ENCODE results near the gene TMEM144.
A peak's percentile ranks its signal among the peaks of the same experiment; 100 is the strongest.
"Not testable (repeated sequence)": the region's sequence is repeated elsewhere in the genome, so short reads cannot be mapped to it uniquely, and the experiment has no call there.

Gene TMEM144

GRCh38 chr4:158238575-158238974, 28.3 kb downstream of the TMEM144 start:
- no peak for DNase-seq

- DNase-seq, result no peak
Measured at GRCh38 chr4:158239196-158239595, 28.9 kb downstream of the TMEM144 start.

DNA sequence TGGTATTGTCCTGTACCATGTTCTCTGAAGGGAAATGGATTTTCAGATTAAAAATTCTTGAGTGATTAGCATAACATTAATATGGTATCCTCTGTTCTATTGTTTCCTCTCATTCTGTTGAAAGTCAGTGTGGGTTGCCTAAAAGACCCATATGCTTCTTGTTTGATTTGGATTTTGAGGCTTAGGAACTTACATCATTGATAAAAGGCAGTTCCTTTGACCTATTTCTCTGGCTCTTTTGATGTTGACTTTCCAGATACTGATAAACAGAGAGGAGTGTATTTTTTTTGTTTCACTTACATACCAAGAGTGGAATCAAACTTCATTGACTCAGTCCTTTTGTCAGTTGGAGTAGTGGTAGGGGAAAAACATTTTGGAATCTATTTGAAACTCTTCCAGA, 32.8 kb downstream of the TMEM144 start:
- DNase-seq, result no peak

DNA sequence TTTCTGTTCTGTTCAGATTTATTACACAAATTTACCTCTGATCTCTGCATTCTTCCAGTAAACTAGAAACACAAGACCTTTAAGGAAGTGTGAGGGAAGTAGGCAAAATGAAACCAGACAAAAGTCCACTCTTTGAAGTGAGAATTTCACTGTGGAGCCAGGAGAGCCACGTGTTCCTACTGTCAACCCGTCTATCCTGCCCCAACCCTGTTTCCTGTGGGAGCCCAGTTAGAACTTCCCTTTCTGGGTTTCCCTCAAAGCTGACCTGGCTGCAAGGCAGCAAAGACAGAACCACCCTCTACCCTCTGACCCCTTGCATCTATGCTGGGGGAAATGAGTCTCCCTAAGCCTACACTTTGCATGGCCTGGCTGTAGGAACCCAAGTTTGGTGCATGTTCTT, 40.0 kb downstream of the TMEM144 start:
- DNase-seq, result no peak

DNA sequence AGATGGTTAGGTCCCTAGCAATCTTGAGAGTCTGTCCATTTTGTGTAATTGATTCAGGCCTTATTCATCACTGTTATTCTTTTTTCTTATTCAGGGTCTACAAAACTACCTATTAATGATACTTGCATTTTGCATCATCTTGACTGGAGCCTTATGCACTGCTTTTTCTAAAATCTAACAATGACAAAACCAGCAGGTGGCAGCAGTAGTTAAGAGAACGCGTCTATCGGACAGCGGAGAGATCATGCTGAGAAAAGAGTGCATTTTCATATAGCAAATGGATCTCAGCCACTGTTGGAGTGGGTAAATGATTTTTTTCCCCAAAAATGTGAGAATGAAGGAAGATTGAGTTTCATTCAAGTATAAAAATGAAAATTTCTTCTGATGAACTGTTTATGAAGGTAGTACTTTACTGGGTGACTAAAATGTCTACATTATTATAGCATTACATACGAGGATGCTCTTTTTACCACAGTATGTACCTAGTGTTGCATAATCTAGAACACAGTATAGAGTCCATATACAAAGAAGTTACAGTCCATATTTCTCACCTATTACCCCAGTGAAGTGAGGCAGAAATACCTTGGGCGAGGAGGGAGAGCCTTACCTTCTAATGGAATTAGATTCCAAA, 43.2 kb downstream of the TMEM144 start:
- peak; percentile 83 for DNase-seq

- DNase-seq, result no peak
Measured at GRCh38 chr4:158254292-158254691, 44.0 kb downstream of the TMEM144 start.

GRCh38 chr4:158255727-158256324, 45.5 kb downstream of the TMEM144 start:
- DNase-seq, result peak; percentile 76

DNA sequence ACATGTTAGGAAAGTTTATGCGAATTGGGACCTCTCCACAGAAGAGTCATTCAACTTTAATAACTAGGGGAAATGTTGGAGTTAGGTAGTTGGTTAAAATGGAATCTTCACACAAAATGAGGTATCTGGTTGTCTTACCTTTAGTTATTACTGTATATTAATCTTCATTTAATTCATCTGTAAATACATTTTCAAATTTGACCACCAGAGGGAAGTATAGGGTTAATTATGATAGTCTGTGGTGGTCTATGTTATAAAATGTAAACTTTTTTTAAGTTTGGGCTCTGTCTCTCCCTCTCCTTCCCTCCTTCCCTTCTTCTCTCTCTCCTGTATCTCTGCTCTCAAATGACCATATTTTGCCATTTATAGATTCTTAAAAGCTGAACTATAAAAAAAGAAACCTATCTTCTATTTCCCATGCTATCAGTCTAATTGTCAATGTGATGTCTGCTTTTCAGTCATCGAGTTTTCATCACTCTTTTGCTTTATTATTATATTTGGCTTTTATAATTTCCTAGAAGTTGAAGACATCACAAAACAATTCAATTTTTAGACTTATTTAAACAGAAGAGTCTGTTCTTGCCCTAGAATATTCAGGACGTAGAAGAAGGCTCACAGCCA, 49.8 kb downstream of the TMEM144 start:
- peak; percentile 83 for DNase-seq

DNA sequence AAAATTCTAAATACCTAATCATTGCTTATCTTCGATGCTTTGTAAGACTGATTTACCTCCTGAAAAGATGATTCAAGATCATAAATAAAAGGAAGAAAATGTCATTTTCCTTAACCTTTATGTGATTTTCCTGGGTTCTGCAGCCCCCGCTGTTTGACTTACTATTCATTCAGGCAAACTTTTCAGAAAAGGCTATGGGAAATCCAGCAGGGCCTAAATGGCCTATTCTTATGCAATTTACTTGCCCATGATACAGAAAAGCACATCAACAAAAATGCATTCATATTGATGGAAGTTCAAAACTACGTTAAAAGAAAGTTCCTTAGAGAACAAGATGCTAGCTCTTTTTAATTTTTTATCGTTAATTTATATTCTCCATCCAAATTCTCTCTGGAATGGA, 51.2 kb downstream of the TMEM144 start:
- no peak for DNase-seq

GRCh38 chr4:158268553-158268952, 58.3 kb downstream of the TMEM144 start:
- no peak for DNase-seq

DNA sequence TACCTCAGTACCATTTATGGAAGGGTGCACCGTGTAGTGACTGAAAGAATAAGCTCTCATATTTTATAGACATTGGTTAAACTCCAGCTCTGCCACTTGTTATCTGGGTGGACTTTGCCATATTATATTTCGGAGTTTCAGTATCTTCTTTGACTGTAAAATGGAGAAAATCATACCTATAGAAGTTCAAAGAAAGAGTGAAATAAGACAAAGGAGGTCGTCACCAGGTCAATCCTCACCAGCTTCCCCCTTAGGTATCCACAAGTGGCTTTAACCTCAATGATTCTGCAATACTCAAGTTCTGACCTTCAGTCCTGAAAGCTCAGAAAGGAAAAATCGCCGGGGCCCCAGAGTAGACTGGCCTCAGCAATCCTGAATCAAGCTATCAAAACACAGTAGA, 64.3 kb downstream of the TMEM144 start:
- no peak for DNase-seq

GRCh38 chr4:158277558-158277957, 67.3 kb downstream of the TMEM144 start:
- no peak for DNase-seq

DNA sequence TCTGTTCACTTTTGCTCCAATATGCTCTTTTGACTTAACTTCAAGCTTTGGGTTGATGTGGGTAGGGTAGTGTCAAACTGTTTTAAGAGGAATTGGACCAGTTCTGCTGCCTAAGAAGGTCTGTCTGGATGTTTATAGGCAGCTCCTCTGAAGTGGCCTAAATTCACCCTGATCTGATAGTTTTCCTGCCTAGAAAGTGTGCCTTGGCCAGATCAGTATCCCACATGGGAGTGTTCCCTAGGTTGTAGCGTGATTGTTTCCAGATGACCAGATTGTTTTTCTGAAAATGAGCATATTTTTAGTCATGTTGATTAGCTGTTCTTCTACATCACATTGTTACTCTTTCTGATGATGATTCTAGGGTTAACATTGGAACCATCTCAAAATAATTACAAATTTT, 68.8 kb downstream of the TMEM144 start:
- not testable (repeated sequence) for DNase-seq

GRCh38 chr4:158280856-158281255, 70.6 kb downstream of the TMEM144 start:
- no peak for DNase-seq

GRCh38 chr4:158282252-158282651, 72.0 kb downstream of the TMEM144 start:
- peak; percentile 89 for DNase-seq

DNA sequence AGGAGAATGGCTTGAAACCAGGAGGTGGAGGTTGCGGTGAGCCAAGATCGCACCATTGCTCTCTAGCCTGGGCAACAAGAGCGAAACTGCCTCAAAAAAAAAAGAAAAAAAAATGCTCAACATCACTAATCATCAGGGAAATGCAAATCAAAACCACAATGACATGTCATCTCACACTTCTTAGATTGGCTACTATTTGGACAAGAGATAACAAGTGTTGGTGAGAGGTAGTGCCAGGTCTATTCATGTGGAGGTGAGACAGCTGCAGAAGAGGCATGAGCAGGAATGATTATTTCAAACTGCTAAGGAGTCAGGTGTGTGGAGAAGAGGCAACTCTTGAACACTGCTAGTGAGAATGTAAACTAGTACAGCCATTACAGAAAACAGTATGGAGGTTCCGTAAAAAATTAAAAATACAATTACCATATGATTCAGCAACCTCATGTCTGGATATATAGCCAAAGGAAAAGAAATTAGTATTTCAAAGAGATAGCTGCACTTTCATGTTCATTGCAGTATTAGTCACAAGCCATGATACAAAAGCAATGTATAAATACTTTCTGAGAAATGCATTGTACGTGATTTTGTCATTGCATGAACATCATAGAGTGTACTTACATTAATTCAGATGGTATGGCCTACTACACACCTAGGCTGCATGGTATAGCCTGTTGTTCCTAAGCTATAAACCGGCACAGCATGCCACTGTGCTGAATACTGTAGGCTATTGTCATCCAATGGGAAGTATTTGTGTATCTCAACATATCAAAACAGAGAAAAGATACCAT, 75.3 kb downstream of the TMEM144 start:
- DNase-seq, result no peak

DNA sequence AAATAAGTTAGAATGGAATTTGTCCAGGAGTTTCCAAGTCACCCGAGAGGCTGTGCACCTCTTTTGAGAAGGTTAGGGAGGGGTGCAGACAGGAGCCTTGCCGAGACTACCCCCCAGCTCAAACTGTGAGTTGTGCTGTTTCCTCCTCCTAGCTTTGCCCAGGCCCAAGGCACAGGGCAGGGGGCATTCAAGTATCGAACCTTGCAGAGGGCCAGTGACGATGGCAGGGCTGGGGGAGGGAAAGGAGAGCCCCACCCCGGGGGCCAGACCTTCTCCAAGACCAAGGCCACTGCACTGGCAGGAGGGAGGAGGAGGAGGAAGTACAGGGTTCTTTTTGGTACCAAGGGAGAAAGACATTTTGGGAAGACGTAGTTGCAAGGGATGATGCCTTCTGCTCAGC, 80.6 kb downstream of the TMEM144 start:
- DNase-seq, result no peak

DNA sequence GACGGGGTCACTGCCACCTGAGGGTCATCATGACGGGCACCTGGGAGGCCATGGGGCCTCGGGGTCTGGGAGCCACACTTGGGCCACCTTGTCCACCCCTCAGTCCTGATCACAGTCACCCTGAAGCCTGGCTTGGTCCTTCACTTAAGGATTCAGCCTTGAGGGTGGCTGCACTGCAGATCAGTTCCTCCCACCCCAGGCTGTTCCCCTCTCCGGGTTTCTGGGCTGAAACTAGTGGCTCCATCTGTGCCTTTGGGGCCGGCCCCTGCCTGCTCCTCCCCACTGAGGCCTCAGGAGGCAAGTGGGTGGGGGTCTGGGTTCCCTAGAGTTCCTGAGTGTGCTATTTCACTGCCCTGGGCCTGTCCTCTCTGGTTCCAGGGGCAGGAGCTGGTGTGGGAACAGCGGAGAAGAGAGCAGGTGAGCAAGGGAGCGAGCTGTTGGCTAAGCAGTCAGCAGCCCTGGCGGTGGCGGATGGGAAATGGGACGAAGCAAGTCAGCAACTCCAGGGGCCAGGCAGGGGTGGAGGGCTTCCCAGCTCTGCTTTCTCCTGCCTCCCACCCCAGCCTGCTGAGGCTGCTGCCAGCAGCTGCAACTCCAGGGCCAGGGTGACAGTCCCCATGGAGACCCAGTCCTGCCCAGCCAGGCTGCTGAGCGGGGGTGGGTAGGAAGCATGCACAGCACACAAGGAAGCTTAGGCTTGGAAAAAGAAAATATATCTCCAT, 81.2 kb downstream of the TMEM144 start:
- no peak for DNase-seq

- DNase-seq, result no peak
Measured at GRCh38 chr4:158292156-158292555, 81.9 kb downstream of the TMEM144 start.

GRCh38 chr4:158295053-158295452, 84.8 kb downstream of the TMEM144 start:
- peak; percentile 61 for DNase-seq

DNA sequence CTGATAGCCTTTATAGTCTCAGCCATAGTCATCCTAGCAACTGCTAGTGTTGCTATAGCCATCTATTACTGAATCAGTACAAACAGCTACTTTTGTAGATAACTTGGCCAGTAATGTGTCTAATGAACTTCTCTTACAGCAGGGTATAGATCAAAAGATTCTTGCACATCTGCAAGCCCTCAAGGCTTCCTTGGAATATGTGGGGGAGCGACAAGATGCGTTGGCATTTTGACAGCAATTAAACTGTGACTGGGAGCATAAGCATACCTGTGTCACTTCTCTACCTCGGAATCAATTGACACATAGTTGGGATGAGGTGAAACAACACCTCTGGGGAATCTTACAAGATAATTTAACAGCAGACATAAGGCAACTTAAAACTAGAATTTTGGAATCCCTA, 87.6 kb downstream of the TMEM144 start:
- DNase-seq, result no peak

DNA sequence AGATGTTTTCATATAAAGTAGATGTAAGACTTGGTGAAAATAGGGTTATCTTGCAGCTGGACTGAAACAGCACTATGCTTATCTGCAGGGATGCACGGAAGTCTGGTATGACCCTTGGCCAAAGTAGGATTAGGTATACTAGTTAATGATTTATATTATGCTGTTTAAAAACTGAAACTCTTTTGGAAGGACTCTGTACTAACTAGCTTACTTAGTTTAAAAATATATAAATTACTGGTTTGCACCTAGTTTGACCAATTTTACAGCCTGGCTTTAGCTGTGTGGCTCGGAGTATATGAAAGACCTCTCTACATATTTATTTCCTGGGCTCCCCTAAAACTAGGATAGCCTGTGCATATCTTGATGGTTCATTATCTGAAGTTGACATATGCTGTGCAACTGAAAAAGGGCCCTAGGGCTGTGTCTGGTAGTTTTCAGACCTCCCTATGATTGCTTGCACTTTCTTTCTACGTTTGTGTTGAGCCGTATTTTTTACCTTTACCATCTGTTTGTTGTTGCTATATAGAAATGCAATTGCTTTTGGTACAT, 89.2 kb downstream of the TMEM144 start:
- peak; percentile 79 for DNase-seq

DNA sequence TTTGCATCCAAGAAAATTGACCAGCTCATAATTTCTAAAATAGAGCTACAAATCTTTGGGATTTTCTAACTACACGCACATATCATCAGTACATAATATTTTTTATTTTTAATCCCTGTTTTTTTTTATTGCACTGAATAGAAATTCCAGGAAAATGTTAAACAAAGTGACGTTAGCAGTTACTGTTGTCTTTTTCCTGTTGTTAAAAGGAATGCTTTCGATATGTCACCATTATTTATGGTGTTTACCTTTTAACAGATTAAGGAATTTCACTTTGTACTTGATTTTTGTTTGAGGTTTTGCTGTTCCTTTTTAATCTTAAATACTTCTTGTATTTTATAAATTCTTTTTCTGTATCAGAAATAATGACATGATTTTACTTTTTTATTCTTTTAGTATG, 89.7 kb downstream of the TMEM144 start:
- DNase-seq, result no peak
